ENCODE data around the gene CIBAR2. TPM values are rescaled to one million over a fixed set of nuclear protein-coding genes. Genes with fewer than 3 reads are reported as not detected.

CIBAR2 gene
- total and polyA plus RNA-seq, 9 of the 15 experiments (the other 6 are each of a cell fraction or from before 2014, with no cell fraction given): not detected

DNA sequence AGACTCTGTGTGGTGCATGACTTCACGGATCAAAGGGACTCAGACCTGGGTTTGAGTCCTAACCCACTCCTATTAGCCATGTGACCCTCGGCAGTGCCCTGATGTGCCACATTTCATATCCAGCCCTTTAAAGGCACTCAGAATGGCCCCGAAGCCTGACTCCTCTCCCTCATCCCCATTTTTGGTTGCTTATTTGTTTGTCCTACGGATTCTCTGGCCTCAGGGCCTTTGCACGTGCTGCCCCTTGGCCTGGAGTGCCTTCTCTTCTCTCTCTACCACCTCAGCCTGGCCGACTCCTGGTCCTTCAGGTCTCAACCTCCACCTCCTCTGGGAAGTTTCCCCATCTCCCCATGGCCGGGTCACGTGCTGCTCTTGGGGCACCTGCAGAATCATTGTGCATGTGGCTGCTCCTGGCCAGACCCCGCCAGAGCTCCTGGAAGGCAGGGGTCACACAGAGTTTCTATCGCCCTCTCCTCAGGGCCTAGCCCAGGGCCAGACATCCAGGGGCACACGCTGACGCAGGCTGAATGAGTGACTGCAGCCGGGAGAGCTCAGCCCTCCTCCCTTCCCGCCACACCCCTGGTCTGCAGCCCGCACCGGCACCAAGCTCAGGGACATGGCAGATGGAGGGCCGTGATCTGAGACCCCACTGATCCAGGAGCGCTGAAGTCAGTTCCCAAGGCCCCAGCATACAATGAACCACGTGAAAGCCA is 22.0 kb upstream of the CIBAR2 start:
- H3K27me3 ChIP-seq (ENCODE audit: control insufficient read depth in 2 of 2, insufficient read depth in 2 of 2, low read length in 2 of 2): peaks cover 8 to 50% of the 10 kb centered on the region in 2 experiments; a peak in 4 of 5 replicates
- no peaks in the 10 kb centered on the region for H3K36me3 ChIP-seq (ENCODE audit: control insufficient read depth, insufficient read depth, low read length)
- peak overlapping the region; percentile 71 for H2AFZ ChIP-seq (ENCODE audit: low read depth, low read length)
- H3K4me2 ChIP-seq (ENCODE audit: insufficient read depth, low read length): peak overlapping the region; percentile 25
- H3K9me1 ChIP-seq (ENCODE audit: control insufficient read depth, insufficient read depth, low read length): no peaks in the 10 kb centered on the region
- H3K4me3 ChIP-seq: no peak overlapping the region
- no TSS peak for BruUV-seq (replicated peaks)
- H3K79me2 ChIP-seq (ENCODE audit: control insufficient read depth, insufficient read depth, low read length): no peaks in the 10 kb centered on the region
- intact Hi-C loops (cut with micrococcal nuclease) (no loop called here), in situ Hi-C loops (cut with MboI) (no loop called here)
- ATAC-seq (no peak), FAIRE-seq (no peak), DNase-seq (ENCODE audit: extremely low read depth in 1 of 4, low spot score in 3 of 4) (no peak)
- no peak overlapping the region for H3K27ac ChIP-seq (ENCODE audit: extremely low read depth, low read depth, low read length)
- 53% methylated on average over 16 of the region's 19 CpGs for WGBS (ENCODE audit: insufficient coverage, low coverage, missing lambda C conversion rate)
- ChIA-PET POLR2A (interaction anchor here (1.3 kb wide), 1 partner anchor 104 kb away, joined by 3 read pairs; no protein-coding TSS in a partner anchor), CTCF (ENCODE audit: low intra/inter-chr PET ratio) (no interaction called here)
- peaks cover 10% of the 10 kb centered on the region; the same call in 1 of the 2 replicates for H4K20me1 ChIP-seq (replicated peaks; ENCODE audit: control insufficient read depth, insufficient read depth, low read length)
- H3K9me3 ChIP-seq (replicated peaks; ENCODE audit: control insufficient read depth, insufficient read depth, low read depth, low read length): no peaks in the 10 kb centered on the region
- peak overlapping the region in 1 of 2 experiments; percentile 49; a peak in 1 of 4 replicates for H3K9ac ChIP-seq (ENCODE audit: insufficient read depth in 1 of 2, low read depth in 2 of 2, low read length in 2 of 2)
- peaks cover 9 to 33% of the 10 kb centered on the region in 2 experiments; a peak in 4 of 5 replicates for H3K4me1 ChIP-seq (replicated peaks in 1 of 2; ENCODE audit: control insufficient read depth in 2 of 2, insufficient read depth in 2 of 2, low read length in 2 of 2)
- TF ChIP-seq BCOR (IDR thresholded peaks at IDR 0.05): peak; percentile 58
- TF ChIP-seq, protein P1, sequence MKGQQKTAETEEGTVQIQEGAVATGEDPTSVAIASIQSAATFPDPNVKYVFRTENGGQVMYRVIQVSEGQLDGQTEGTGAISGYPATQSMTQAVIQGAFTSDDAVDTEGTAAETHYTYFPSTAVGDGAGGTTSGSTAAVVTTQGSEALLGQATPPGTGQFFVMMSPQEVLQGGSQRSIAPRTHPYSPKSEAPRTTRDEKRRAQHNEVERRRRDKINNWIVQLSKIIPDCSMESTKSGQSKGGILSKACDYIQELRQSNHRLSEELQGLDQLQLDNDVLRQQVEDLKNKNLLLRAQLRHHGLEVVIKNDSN (CRISPR knock-in tag; IDR thresholded peaks at IDR 0.05): peak; percentile 51; the same call in 1 of the 2 replicates
- no peak for TF ChIP-seq HDAC8 (tag; IDR thresholded peaks at IDR 0.05)
- no peak for TF ChIP-seq ZNF551 (CRISPR knock-in tag; IDR thresholded peaks at IDR 0.05)
- TF ChIP-seq, protein P2, sequence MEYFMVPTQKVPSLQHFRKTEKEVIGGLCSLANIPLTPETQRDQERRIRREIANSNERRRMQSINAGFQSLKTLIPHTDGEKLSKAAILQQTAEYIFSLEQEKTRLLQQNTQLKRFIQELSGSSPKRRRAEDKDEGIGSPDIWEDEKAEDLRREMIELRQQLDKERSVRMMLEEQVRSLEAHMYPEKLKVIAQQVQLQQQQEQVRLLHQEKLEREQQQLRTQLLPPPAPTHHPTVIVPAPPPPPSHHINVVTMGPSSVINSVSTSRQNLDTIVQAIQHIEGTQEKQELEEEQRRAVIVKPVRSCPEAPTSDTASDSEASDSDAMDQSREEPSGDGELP (CRISPR knock-in tag; IDR thresholded peaks at IDR 0.05; ENCODE audit: borderline replicate concordance): no peak
- TF ChIP-seq, protein P3, sequence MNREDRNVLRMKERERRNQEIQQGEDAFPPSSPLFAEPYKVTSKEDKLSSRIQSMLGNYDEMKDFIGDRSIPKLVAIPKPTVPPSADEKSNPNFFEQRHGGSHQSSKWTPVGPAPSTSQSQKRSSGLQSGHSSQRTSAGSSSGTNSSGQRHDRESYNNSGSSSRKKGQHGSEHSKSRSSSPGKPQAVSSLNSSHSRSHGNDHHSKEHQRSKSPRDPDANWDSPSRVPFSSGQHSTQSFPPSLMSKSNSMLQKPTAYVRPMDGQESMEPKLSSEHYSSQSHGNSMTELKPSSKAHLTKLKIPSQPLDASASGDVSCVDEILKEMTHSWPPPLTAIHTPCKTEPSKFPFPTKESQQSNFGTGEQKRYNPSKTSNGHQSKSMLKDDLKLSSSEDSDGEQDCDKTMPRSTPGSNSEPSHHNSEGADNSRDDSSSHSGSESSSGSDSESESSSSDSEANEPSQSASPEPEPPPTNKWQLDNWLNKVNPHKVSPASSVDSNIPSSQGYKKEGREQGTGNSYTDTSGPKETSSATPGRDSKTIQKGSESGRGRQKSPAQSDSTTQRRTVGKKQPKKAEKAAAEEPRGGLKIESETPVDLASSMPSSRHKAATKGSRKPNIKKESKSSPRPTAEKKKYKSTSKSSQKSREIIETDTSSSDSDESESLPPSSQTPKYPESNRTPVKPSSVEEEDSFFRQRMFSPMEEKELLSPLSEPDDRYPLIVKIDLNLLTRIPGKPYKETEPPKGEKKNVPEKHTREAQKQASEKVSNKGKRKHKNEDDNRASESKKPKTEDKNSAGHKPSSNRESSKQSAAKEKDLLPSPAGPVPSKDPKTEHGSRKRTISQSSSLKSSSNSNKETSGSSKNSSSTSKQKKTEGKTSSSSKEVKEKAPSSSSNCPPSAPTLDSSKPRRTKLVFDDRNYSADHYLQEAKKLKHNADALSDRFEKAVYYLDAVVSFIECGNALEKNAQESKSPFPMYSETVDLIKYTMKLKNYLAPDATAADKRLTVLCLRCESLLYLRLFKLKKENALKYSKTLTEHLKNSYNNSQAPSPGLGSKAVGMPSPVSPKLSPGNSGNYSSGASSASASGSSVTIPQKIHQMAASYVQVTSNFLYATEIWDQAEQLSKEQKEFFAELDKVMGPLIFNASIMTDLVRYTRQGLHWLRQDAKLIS (CRISPR knock-in tag; IDR thresholded peaks at IDR 0.05): no peak
- 0 out of 2 replicates have a peak, but pooled peaks have one; percentile 79 for TF ChIP-seq PTBP1 (IDR thresholded peaks at IDR 0.05; ENCODE audit: low read depth, low read length)
- TF ChIP-seq ZBTB7A (IDR thresholded peaks at IDR 0.05; ENCODE audit: borderline replicate concordance, control insufficient read depth, low read depth, low read length): no peak
- TF ChIP-seq, protein P4, sequence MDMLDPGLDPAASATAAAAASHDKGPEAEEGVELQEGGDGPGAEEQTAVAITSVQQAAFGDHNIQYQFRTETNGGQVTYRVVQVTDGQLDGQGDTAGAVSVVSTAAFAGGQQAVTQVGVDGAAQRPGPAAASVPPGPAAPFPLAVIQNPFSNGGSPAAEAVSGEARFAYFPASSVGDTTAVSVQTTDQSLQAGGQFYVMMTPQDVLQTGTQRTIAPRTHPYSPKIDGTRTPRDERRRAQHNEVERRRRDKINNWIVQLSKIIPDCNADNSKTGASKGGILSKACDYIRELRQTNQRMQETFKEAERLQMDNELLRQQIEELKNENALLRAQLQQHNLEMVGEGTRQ (CRISPR knock-in tag; IDR thresholded peaks at IDR 0.05): peak; percentile 40; the same call in 1 of the 2 replicates
- no peak for TF ChIP-seq ZNF165 (CRISPR knock-in tag; IDR thresholded peaks at IDR 0.05; ENCODE audit: borderline replicate concordance)
- no peak for TF ChIP-seq CHD1 (IDR thresholded peaks at IDR 0.05; ENCODE audit: low read length)
- TF ChIP-seq, protein P5, sequence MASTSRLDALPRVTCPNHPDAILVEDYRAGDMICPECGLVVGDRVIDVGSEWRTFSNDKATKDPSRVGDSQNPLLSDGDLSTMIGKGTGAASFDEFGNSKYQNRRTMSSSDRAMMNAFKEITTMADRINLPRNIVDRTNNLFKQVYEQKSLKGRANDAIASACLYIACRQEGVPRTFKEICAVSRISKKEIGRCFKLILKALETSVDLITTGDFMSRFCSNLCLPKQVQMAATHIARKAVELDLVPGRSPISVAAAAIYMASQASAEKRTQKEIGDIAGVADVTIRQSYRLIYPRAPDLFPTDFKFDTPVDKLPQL (IDR thresholded peaks at IDR 0.05; ENCODE audit: extremely low read depth, insufficient read length): no peak
- no peak for TF ChIP-seq RCOR1 (IDR thresholded peaks at IDR 0.05; ENCODE audit: borderline replicate concordance in 1 of 2, low read depth in 2 of 2, low read length in 2 of 2)
- TF ChIP-seq FOXK1 (CRISPR knock-in tag; IDR thresholded peaks at IDR 0.05; ENCODE audit: borderline replicate concordance): no peak

All from K562 (cell line).